HepG2 (cell line): Measurements from ENCODE around the gene SLC25A28. TPM values are rescaled to one million over a fixed set of nuclear protein-coding genes. Genes with fewer than 3 reads are reported as not detected.

Source experiments
- ATAC-seq: fragments of 200-7000 bp; cut with Tn5 transposase; 3 replicates; pipeline ENCODE4 v1.9.1; 2020; ENCODE audit warnings: mild to moderate bottlenecking, moderate library complexity
- BruUV-seq: library from RNA; stranded (reverse); fragments of 400-500 nt; replicated peaks from 2 replicates; lab custom pipeline; 2021; lab: Mats Ljungman, UMichigan
- CTCF ChIA-PET: fragments of 300-600 bp; formaldehyde crosslinking; extraction: SDS; loops from one replicate; lab custom pipeline; 2021; ENCODE audit warnings: low total read pairs, inconsistent platforms, low intra/inter-chr PET ratio; lab: Yijun Ruan, JAX
- POLR2A ChIA-PET: fragments of 350-600 bp; sonication (Branson Sonifier 250); formaldehyde crosslinking; loops from one replicate; lab custom pipeline; 2020; ENCODE audit warnings: antibody characterized with exemption, inconsistent platforms; lab: Yijun Ruan, JAX
- DNase-seq: peaks from one replicate; pipeline ENCODE4 v3.0.0-alpha.2; 2015; ENCODE audit warnings: low spot score
- FAIRE-seq: peaks from 3 replicates; lab custom pipeline; 2011; peaks lifted over from hg19 to GRCh38; lab: Jason Lieb, UNC
- H2AFZ ChIP-seq: one replicate; pipeline ENCODE4 v1.6.1; 2011; ENCODE audit warnings: low read length, inconsistent platforms
- H3K27ac ChIP-seq: fragments of 300-600 bp; 3 replicates; pipeline ENCODE4 v1.8.0; 2011; ENCODE audit warnings: mixed run types, mild to moderate bottlenecking, mixed read lengths, low read length, inconsistent platforms; ENCODE audit not compliant: insufficient read depth; ENCODE audit errors: extremely low read length
- H3K27me3 ChIP-seq, 2 experiments: fragments of 200-600 bp in 1 of 2; 2 replicates in 1 of 2; 3 replicates in 1 of 2; pipeline versions ENCODE4 v1.6.0 to v1.8.0; 2011; ENCODE audit warnings: low read length in 2 of 2, mild to moderate bottlenecking in 2 of 2, moderate library complexity in 2 of 2, inconsistent platforms in 1 of 2; ENCODE audit not compliant: insufficient read depth in 2 of 2, control insufficient read depth in 1 of 2
- H3K36me3 ChIP-seq, 2 experiments: fragments of 200-600 bp in 1 of 2; replicated peaks in 1 of 2; 2 replicates in 1 of 2; 3 replicates in 1 of 2; pipeline versions ENCODE4 v1.5.1 to v1.8.0; 2011; ENCODE audit warnings: low read length in 2 of 2, inconsistent platforms in 1 of 2; ENCODE audit not compliant: insufficient read depth in 2 of 2, control insufficient read depth in 1 of 2
- H3K4me1 ChIP-seq: 2 replicates; pipeline ENCODE4 v1.5.1; 2012; ENCODE audit warnings: low read length, inconsistent platforms; ENCODE audit not compliant: insufficient read depth
- H3K4me2 ChIP-seq: 2 replicates; pipeline ENCODE4 v1.6.0; 2011; ENCODE audit warnings: low read depth, low read length, inconsistent platforms
- H3K4me3 ChIP-seq, 3 experiments: fragments of 200-600 bp in 1 of 3; sonication (generic), shearing (Covaris generic) in 1 of 3; replicated peaks in 1 of 3; 2 replicates each; pipeline ENCODE4 v1.5.1; 2011 to 2016; ENCODE audit warnings: low read length in 3 of 3, inconsistent platforms in 2 of 3, low read depth in 2 of 3, mild to moderate bottlenecking in 2 of 3, control low read depth in 1 of 3, mixed read lengths in 1 of 3; ENCODE audit not compliant: insufficient read depth in 1 of 3
- H3K79me2 ChIP-seq: one replicate; pipeline ENCODE4 v1.6.1; 2011; ENCODE audit warnings: low read length, inconsistent platforms; ENCODE audit not compliant: insufficient read depth
- H3K9ac ChIP-seq: 2 replicates; pipeline ENCODE4 v1.6.0; 2011; ENCODE audit warnings: mild to moderate bottlenecking, low read depth, low read length, inconsistent platforms; ENCODE audit not compliant: insufficient read depth
- H3K9me3 ChIP-seq: 2 replicates; pipeline ENCODE4 v1.5.1; 2012; ENCODE audit warnings: mild to moderate bottlenecking, low read length
- H4K20me1 ChIP-seq: 2 replicates; pipeline ENCODE4 v1.6.0; 2011; ENCODE audit warnings: inconsistent platforms, mild to moderate bottlenecking, low read length, moderate library complexity; ENCODE audit not compliant: insufficient read depth
- GZF1 ChIP-seq: sonication (generic); formaldehyde crosslinking; IDR thresholded peaks from 2 replicates; pipeline ENCODE4 v1.5.1; 2020; ENCODE audit warnings: mild to moderate bottlenecking, missing genetic modification reagents
- RAD21 ChIP-seq: fragments of 450-650 bp; formaldehyde crosslinking; IDR thresholded peaks from 2 replicates; pipeline ENCODE4 v1.5.0; 2020; ENCODE audit warnings: mild to moderate bottlenecking
- SMAD9 ChIP-seq: sonication (generic); formaldehyde crosslinking; IDR thresholded peaks from 2 replicates; pipeline ENCODE4 v1.5.1; 2020; ENCODE audit warnings: mild to moderate bottlenecking, missing genetic modification reagents
- SRSF4 ChIP-seq: fragments of 200-400 bp; formaldehyde crosslinking; IDR thresholded peaks from one replicate; pipeline ENCODE4 v1.6.1; 2018; ENCODE audit warnings: mild to moderate bottlenecking, low read depth, low read length, moderate library complexity; ENCODE audit not compliant: poor library complexity, severe bottlenecking
- TEAD3 ChIP-seq: optimal IDR thresholded peaks from 2 replicates; pipeline ENCODE3; 2016; ENCODE audit warnings: borderline replicate concordance
- ZBTB7A ChIP-seq: sonication (generic); formaldehyde crosslinking; IDR thresholded peaks from 2 replicates; pipeline ENCODE4 v1.8.0; 2022; ENCODE audit warnings: mild to moderate bottlenecking, missing genetic modification reagents
- ZNF3 ChIP-seq: IDR thresholded peaks from 2 replicates; pipeline ENCODE4 v1.7.0; 2017; ENCODE audit warnings: inconsistent platforms
- WGBS: methylation state at CpG from one replicate; pipeline ENCODE4 v1.1.6; 2017; ENCODE audit warnings: low lambda C conversion rate; 5-methylcytosine and 5-hydroxymethylcytosine counted together
- in situ Hi-C: cut with HindIII; loops from 2 replicates; pipeline ENCODE4 v1.10.0; 2017; ENCODE audit warnings: low pct_unique_long_range_greater_than_20kb; ENCODE audit not compliant: extremely low pct_ligation_motif_present
- intact Hi-C: fragments of 100-400 bp; cut with micrococcal nuclease; formaldehyde crosslinking; loops from one replicate; pipeline ENCODE4 v1.10.0; 2022; ENCODE audit not compliant: unreplicated experiment
- polyA plus RNA-seq, 8 experiments: library from polyadenylated mRNA; depleted of rRNA in 3 of 8; stranded (reverse) in 7 of 8; unstranded in 1 of 8; fragments of >200 nt; fragmentation: Illumina TruSeq in 4 of 8; extraction: Trizol in 4 of 8; gene quantifications; 2 replicates each; pipeline versions ENCODE4 v1.2.1 to v1.2.3, GENCODE V29; 2011 to 2016; ENCODE audit warnings: low read depth in 4 of 8, missing spikeins in 1 of 8, mixed read lengths in 1 of 8; ENCODE audit not compliant: insufficient read depth in 1 of 8
- total RNA-seq, 5 experiments: library from RNA; depleted of rRNA; stranded (reverse); fragments of >200 nt; fragmentation: Illumina TruSeq; extraction: Trizol; gene quantifications; 2 replicates each; pipeline ENCODE4 v1.2.3, GENCODE V29; 2016; ENCODE audit warnings: low read depth in 1 of 5
- TF ChIP-seq, protein P1 (sequence below): sonication (generic); formaldehyde crosslinking; conservative IDR thresholded peaks from 2 replicates; pipeline ENCODE4 v1.4.0; 2020; ENCODE audit warnings: missing genetic modification reagents
- TF ChIP-seq, protein P2 (sequence below): sonication (generic); formaldehyde crosslinking; IDR thresholded peaks from 2 replicates; pipeline ENCODE4 v1.5.1; 2020; ENCODE audit warnings: mild to moderate bottlenecking, missing genetic modification reagents
- TF ChIP-seq, protein P3 (sequence below): sonication (generic); formaldehyde crosslinking; IDR thresholded peaks from 2 replicates; pipeline ENCODE4 v1.5.0; 2020; ENCODE audit warnings: missing genetic modification reagents

Gene SLC25A28
- total and polyA plus RNA-seq, 2 of the 13 experiments (the other 11 are each of a cell fraction or from before 2014, with no cell fraction given): 15.2 to 41.0 TPM

DNA sequence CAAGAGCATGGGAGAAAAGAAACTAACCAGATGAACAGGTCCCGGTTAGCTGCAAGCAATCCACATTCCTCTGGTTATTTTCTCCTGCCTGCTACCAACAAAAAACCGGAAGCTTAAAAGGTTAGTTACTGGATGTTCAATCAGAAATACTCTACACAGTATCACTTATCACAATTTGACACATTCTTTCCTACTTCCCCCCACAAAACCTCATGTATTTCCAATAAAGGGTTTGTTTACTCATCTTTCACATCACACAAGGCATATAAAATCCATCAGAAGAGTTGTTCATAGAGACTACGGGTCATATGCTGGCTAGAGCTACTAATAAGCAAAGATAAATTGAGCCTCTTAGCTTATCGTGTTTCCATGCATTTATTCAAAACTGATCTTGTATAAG is 4.8 kb downstream of the SLC25A28 start:
- intact Hi-C loops: no loop called here
- H3K9ac ChIP-seq: no peak overlapping the region
- no peaks in the 10 kb centered on the region; a peak in 1 of 5 replicates for H3K27me3 ChIP-seq
- no peaks in the 10 kb centered on the region for H3K9me3 ChIP-seq
- H2AFZ ChIP-seq: no peak overlapping the region
- H3K36me3 ChIP-seq: peaks cover 8 to 18% of the 10 kb centered on the region in 2 experiments; a peak in 4 of 5 replicates
- peaks cover 35% of the 10 kb centered on the region for H3K79me2 ChIP-seq
- H3K27ac ChIP-seq: no peak overlapping the region
- TF ChIP-seq, protein P1, sequence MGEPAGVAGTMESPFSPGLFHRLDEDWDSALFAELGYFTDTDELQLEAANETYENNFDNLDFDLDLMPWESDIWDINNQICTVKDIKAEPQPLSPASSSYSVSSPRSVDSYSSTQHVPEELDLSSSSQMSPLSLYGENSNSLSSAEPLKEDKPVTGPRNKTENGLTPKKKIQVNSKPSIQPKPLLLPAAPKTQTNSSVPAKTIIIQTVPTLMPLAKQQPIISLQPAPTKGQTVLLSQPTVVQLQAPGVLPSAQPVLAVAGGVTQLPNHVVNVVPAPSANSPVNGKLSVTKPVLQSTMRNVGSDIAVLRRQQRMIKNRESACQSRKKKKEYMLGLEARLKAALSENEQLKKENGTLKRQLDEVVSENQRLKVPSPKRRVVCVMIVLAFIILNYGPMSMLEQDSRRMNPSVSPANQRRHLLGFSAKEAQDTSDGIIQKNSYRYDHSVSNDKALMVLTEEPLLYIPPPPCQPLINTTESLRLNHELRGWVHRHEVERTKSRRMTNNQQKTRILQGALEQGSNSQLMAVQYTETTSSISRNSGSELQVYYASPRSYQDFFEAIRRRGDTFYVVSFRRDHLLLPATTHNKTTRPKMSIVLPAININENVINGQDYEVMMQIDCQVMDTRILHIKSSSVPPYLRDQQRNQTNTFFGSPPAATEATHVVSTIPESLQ (CRISPR knock-in tag): no peak
- TF ChIP-seq, all 625 proteins: peak for 0
- ChIA-PET CTCF (no interaction called here), POLR2A (no interaction called here)
- BruUV-seq: no TSS peak
- DNase-seq: no peak
- H3K4me2 ChIP-seq: no peak overlapping the region
- WGBS: over 99% methylated on average over 4 of the region's 4 CpGs
- peaks cover 5% of the 10 kb centered on the region; the same call in 1 of the 2 replicates for H4K20me1 ChIP-seq
- peaks cover 27% of the 10 kb centered on the region for H3K4me1 ChIP-seq
- no peak for ATAC-seq
- in situ Hi-C loops: no loop called here
- FAIRE-seq: no peak
- no peak overlapping the region for H3K4me3 ChIP-seq

DNA sequence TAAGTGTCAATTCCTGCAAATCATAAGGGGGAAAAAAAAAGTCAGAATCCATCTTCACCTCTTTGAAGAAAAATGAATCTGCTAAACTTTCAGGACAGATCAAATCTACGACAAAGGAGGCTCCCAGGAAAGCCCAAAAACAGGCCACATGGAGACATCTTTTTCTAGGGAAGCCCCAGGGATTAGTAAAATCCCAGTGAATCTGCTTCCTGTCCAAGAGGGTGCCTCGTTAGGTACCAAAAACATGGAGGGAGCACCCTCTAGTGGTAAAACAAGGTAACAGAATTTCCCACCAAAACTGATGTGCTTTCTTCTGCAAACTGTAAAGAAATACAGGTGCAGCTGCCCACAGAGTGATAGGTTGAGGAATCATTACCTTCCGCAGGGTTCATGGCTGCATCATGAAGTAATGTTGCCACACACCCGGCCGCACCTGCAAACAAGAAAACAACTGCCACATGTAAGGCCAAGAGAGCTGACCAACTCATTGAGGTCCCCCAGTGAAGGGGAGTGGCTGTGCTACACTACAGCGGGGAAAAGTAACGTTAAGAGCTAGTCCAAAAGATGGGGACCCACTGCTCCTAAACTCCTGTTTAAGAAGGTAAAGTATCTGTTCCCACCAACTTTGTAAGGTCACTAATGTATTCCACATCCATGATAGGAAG is 7.9 kb downstream of the SLC25A28 start:
- intact Hi-C loops: loop anchor here (1.0 kb wide), 2 partner anchors 52 to 176 kb away; no protein-coding TSS in a partner anchor
- 33% methylated on average over 7 of the region's 7 CpGs for WGBS
- FAIRE-seq: peak; percentile 70
- TF ChIP-seq GZF1 (CRISPR knock-in tag) (no peak), SMAD9 (CRISPR knock-in tag) (no peak), RAD21 (peak; percentile 82), TEAD3 (CRISPR knock-in tag) (peak; percentile 17), ZBTB7A (CRISPR knock-in tag) (no peak), SRSF4 (no peak), ZNF3 (CRISPR knock-in tag) (no peak)
- TF ChIP-seq, protein P2, sequence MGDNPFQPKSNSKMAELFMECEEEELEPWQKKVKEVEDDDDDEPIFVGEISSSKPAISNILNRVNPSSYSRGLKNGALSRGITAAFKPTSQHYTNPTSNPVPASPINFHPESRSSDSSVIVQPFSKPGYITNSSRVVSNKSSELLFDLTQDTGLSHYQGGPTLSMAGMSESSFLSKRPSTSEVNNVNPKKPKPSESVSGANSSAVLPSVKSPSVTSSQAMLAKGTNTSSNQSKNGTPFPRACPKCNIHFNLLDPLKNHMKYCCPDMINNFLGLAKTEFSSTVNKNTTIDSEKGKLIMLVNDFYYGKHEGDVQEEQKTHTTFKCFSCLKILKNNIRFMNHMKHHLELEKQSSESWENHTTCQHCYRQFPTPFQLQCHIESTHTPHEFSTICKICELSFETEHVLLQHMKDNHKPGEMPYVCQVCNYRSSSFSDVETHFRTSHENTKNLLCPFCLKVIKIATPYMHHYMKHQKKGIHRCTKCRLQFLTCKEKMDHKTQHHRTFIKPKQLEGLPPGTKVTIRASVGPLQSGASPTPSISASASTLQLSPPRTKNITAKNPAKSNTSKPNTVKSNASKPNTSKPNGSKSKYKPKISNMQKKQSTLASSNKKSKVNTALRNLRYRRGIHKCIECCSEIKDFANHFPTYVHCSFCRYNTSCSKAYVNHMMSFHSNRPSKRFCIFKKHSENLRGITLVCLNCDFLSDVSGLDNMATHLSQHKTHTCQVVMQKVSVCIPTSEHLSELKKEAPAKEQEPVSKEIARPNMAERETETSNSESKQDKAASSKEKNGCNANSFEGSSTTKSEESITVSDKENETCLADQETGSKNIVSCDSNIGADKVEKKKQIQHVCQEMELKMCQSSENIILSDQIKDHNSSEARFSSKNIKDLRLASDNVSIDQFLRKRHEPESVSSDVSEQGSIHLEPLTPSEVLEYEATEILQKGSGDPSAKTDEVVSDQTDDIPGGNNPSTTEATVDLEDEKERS: no peak
- TF ChIP-seq, protein P3, sequence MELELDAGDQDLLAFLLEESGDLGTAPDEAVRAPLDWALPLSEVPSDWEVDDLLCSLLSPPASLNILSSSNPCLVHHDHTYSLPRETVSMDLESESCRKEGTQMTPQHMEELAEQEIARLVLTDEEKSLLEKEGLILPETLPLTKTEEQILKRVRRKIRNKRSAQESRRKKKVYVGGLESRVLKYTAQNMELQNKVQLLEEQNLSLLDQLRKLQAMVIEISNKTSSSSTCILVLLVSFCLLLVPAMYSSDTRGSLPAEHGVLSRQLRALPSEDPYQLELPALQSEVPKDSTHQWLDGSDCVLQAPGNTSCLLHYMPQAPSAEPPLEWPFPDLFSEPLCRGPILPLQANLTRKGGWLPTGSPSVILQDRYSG (CRISPR knock-in tag): no peak

More for the DNA sequence above, 7.9 kb downstream of the SLC25A28 start:
- H3K27ac ChIP-seq: no peak overlapping the region
- ATAC-seq: peak; percentile 70
- H3K4me3 ChIP-seq: no peak overlapping the region
- H3K4me1 ChIP-seq: peaks cover 8% of the 10 kb centered on the region
- BruUV-seq: no TSS peak
- ChIA-PET CTCF (interaction anchor here (1.2 to 2.6 kb wide), 5 partner anchors 51 to 220 kb away, joined by 3 to 28 read pairs (median 10); no protein-coding TSS in a partner anchor), POLR2A (interaction anchor here (0.5 to 1.2 kb wide), 3 partner anchors 8 to 182 kb away, joined by 3 to 5 read pairs (median 4); partner anchors contain the start of genes GOT1 and SLC25A28)
- no peaks in the 10 kb centered on the region for H3K27me3 ChIP-seq
- in situ Hi-C loops: loop anchor here (5.0 kb wide), 3 partner anchors 50 to 220 kb away; partner anchors contain the start of gene GOT1
- H2AFZ ChIP-seq: no peak overlapping the region
- H3K9ac ChIP-seq: no peak overlapping the region
- H4K20me1 ChIP-seq: no peaks in the 10 kb centered on the region; the same call in 1 of the 2 replicates
- H3K9me3 ChIP-seq: no peaks in the 10 kb centered on the region
- H3K36me3 ChIP-seq: peaks cover 10 to 18% of the 10 kb centered on the region in 2 experiments; a peak in 4 of 5 replicates
- peaks cover 8% of the 10 kb centered on the region for H3K79me2 ChIP-seq
- DNase-seq: peak; percentile 63
- H3K4me2 ChIP-seq: no peak overlapping the region
